Measurements from ENCODE around the gene XRCC6. TPM values are rescaled to one million over a fixed set of nuclear protein-coding genes. Genes with fewer than 3 reads are reported as not detected.

Gene XRCC6
- total RNA-seq, 1 experiment from 2014 or later = 414 TPM

- H3K27ac Mint-ChIP-seq (ENCODE audit: unreplicated experiment) = no peak within 1 kb of the TSS
- CTCF ChIA-PET = interaction anchor here (0.6 to 1.2 kb wide), 2 partner anchors 32 to 43 kb away, joined by 3 to 5 read pairs; no protein-coding TSS in a partner anchor
- intact Hi-C loops (cut with micrococcal nuclease; ENCODE audit: unreplicated experiment) = no loop called here
Observed at GRCh38 chr22:41699264-41700107, 78.4 kb downstream of the XRCC6 start, which contains the start of gene MEI1. MEI1 (plus strand) TSS chr22:41699503; CDS start chr22:41699539, 36 bp downstream.

DNA sequence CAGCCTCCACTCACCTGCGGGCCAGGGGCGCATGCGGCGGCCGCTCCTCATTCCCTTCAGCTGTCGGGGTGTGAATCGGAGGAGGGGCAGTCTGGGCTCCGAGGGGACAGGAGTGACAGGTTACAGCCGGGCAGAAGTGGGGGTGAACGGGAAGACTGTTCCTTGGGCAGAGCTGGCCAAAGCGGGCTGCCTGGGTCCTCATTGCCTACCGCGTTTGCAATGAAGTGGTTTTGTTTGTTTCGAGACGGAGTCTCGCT lies 78.9 kb downstream of the XRCC6 start:
- no TSS peak for BruUV-seq (replicated peaks)
- intact Hi-C loops (cut with micrococcal nuclease; ENCODE audit: unreplicated experiment) = no loop called here
- Mint-ChIP-seq H3K27ac (ENCODE audit: unreplicated experiment) (no peak overlapping the region), H3K4me1 (ENCODE audit: low read depth, unreplicated experiment) (no peaks in the 10 kb centered on the region), H3K4me3 (ENCODE audit: unreplicated experiment) (no peak overlapping the region), H3K9me3 (ENCODE audit: unreplicated experiment) (no peaks in the 10 kb centered on the region), H3K27me3 (ENCODE audit: insufficient read depth, unreplicated experiment) (no peaks in the 10 kb centered on the region), H3K36me3 (ENCODE audit: insufficient read depth, unreplicated experiment) (no peaks in the 10 kb centered on the region)
- DNase-seq = no peak
- Histone ChIP-seq H3K4me1 (peaks cover 12% of the 10 kb centered on the region), H3K27me3 (replicated peaks; ENCODE audit: control insufficient read depth, insufficient read depth, low read length) (no peaks in the 10 kb centered on the region), H3K36me3 (ENCODE audit: control insufficient read depth, insufficient read depth, low read length) (no peaks in the 10 kb centered on the region), H3K4me3 (ENCODE audit: low read depth, low read length) (no peak overlapping the region), H3K9me3 (no peaks in the 10 kb centered on the region)
- ChIA-PET POLR2A (no interaction called here), CTCF (no interaction called here)
- no peak for TF ChIP-seq CTCF (IDR thresholded peaks at IDR 0.05; ENCODE audit: insufficient read depth in 1 of 2, low read depth in 1 of 2, low read length in 1 of 2, severe bottlenecking in 1 of 2, unreplicated experiment in 1 of 2)

More at GRCh38 chr22:41699264-41700107, 78.4 kb downstream of the XRCC6 start, which contains the start of gene MEI1:
- Histone ChIP-seq H3K4me1 (peaks cover 12% of the 10 kb centered on the region), H3K36me3 (ENCODE audit: control insufficient read depth, insufficient read depth, low read length) (no peaks in the 10 kb centered on the region), H3K9me3 (no peaks in the 10 kb centered on the region), H3K27me3 (replicated peaks; ENCODE audit: control insufficient read depth, insufficient read depth, low read length) (no peaks in the 10 kb centered on the region), H3K4me3 (ENCODE audit: low read depth, low read length) (no peak within 1 kb of the TSS)
- no peak within 1 kb of the TSS for H3K4me3 Mint-ChIP-seq (ENCODE audit: unreplicated experiment)
- POLR2A ChIA-PET = interaction anchor here (0.6 kb wide), 1 partner anchor 81 kb away, joined by 5 read pairs; no protein-coding TSS in a partner anchor
- no peaks in the 10 kb centered on the region for H3K4me1 Mint-ChIP-seq (ENCODE audit: low read depth, unreplicated experiment)
- TF ChIP-seq CTCF (IDR thresholded peaks at IDR 0.05; ENCODE audit: insufficient read depth in 1 of 2, low read depth in 1 of 2, low read length in 1 of 2, severe bottlenecking in 1 of 2, unreplicated experiment in 1 of 2) = no peak
- DNase-seq = no peak
- no peaks in the 10 kb centered on the region for H3K27me3 Mint-ChIP-seq (ENCODE audit: insufficient read depth, unreplicated experiment)
- H3K36me3 Mint-ChIP-seq (ENCODE audit: insufficient read depth, unreplicated experiment) = no peaks in the 10 kb centered on the region
- H3K9me3 Mint-ChIP-seq (ENCODE audit: unreplicated experiment) = no peaks in the 10 kb centered on the region
- BruUV-seq (replicated peaks) = no TSS peak

- Mint-ChIP-seq H3K27ac (ENCODE audit: unreplicated experiment) (no peak overlapping the region), H3K4me3 (ENCODE audit: unreplicated experiment) (no peak overlapping the region), H3K36me3 (ENCODE audit: insufficient read depth, unreplicated experiment) (no peaks in the 10 kb centered on the region), H3K27me3 (ENCODE audit: insufficient read depth, unreplicated experiment) (no peaks in the 10 kb centered on the region), H3K4me1 (ENCODE audit: low read depth, unreplicated experiment) (no peaks in the 10 kb centered on the region), H3K9me3 (ENCODE audit: unreplicated experiment) (no peaks in the 10 kb centered on the region)
- Histone ChIP-seq H3K4me3 (ENCODE audit: low read depth, low read length) (no peak overlapping the region), H3K27me3 (replicated peaks; ENCODE audit: control insufficient read depth, insufficient read depth, low read length) (no peaks in the 10 kb centered on the region), H3K9me3 (no peaks in the 10 kb centered on the region), H3K4me1 (no peaks in the 10 kb centered on the region; the same call in 1 of the 2 replicates), H3K36me3 (ENCODE audit: control insufficient read depth, insufficient read depth, low read length) (no peaks in the 10 kb centered on the region)
- intact Hi-C loops (cut with micrococcal nuclease; ENCODE audit: unreplicated experiment) = no loop called here
- no TSS peak for BruUV-seq (replicated peaks)
- ChIA-PET CTCF (no interaction called here), POLR2A (no interaction called here)
- TF ChIP-seq CTCF (IDR thresholded peaks at IDR 0.05; ENCODE audit: insufficient read depth in 1 of 2, low read depth in 1 of 2, low read length in 1 of 2, severe bottlenecking in 1 of 2, unreplicated experiment in 1 of 2) = no peak
- DNase-seq = no peak
Observed at GRCh38 chr22:41702763-41703162, 81.7 kb downstream of the XRCC6 start.
